Sigmoid colon (tissue), 7 donors: ENCODE measurements around the gene FOXJ1. TPM values are rescaled to one million over a fixed set of nuclear protein-coding genes. Genes with fewer than 3 reads are reported as not detected.

Experiments
- DNase-seq: peaks from one replicate; pipeline ENCODE4 v3.0.0-alpha.2; 2019
- H3K27ac ChIP-seq, 4 donors: fragments of 200-600 bp; sonication (generic); one replicate each; pipeline ENCODE4 v1.5.1; 2016 to 2019; ENCODE audit warnings: mild to moderate bottlenecking in 1 of 4
- H3K27me3 ChIP-seq, 3 donors: fragments of 200-600 bp; sonication (generic); one replicate each; pipeline ENCODE4 v1.5.1; 2019; ENCODE audit warnings: mild to moderate bottlenecking in 1 of 3
- H3K36me3 ChIP-seq, 4 donors: fragments of 200-600 bp; sonication (generic); one replicate each; pipeline ENCODE4 v1.5.1; 2016 to 2019
- H3K4me1 ChIP-seq, 4 donors: fragments of 200-600 bp; sonication (generic); one replicate each; pipeline ENCODE4 v1.5.1; 2017 to 2019
- H3K4me3 ChIP-seq, 4 donors: fragments of 200-600 bp; sonication (generic); one replicate each; pipeline ENCODE4 v1.5.1; 2017 to 2019; ENCODE audit warnings: mild to moderate bottlenecking in 2 of 4, moderate library complexity in 1 of 4
- H3K9me3 ChIP-seq, 4 donors: fragments of 200-600 bp in 3 of 4; sonication (generic) in 3 of 4; one replicate each; pipeline versions ENCODE4 v1.5.1 to v1.6.1; 2013 to 2019
- EP300 ChIP-seq, 4 donors: sonication (generic); formaldehyde crosslinking; IDR thresholded peaks; one replicate each; pipeline ENCODE4 v1.6.1; 2017; ENCODE audit warnings: antibody characterized with exemption in 4 of 4
- POLR2A ChIP-seq, 2 donors: fragments of 450-650 bp; IDR thresholded peaks; one replicate each; pipeline ENCODE4 v1.6.1; 2016; ENCODE audit warnings: antibody characterized with exemption in 2 of 2, mild to moderate bottlenecking in 2 of 2, moderate library complexity in 2 of 2
- POLR2AphosphoS5 ChIP-seq, 4 donors: sonication (generic); formaldehyde crosslinking; IDR thresholded peaks; one replicate each; pipeline ENCODE4 v1.6.1; 2017; ENCODE audit warnings: antibody characterized with exemption in 4 of 4
- WGBS, 2 donors: extraction: QIAGEN DNeasy Blood & Tissue Kit; methylation state at CpG; one replicate each; pipeline ENCODE4 v1.1.7; 2013; 5-methylcytosine and 5-hydroxymethylcytosine counted together
- intact Hi-C: fragments of 100-400 bp; cut with DNase I; formaldehyde crosslinking; loops from one replicate; pipeline ENCODE4 v1.15.1; 2023
- polyA plus RNA-seq, 3 donors: library from polyadenylated mRNA; stranded (reverse); fragments of 200-250 nt; gene quantifications; one replicate each; pipeline ENCODE4 v1.2.3, GENCODE V29; 2013
- total RNA-seq, 4 donors: library from RNA; depleted of rRNA; stranded (reverse); fragments of >200 nt; gene quantifications; one replicate each; pipeline ENCODE4 v1.1.0, GENCODE V29; 2016
- TF ChIP-seq, protein P1 (sequence below), 4 experiments: fragments of 450-650 bp in 3 of 4; fragments of 200-600 bp in 1 of 4; IDR thresholded peaks; one replicate each; pipeline ENCODE4 v1.5.1; 2016 to 2019; ENCODE audit warnings: antibody characterized with exemption in 4 of 4, mild to moderate bottlenecking in 3 of 4, moderate library complexity in 2 of 4
- donor health status: healthy with polysubstance abuse.
- donor health status: Bipolar disorder and iron deficiency.
- donor health status: healthy.

Gene FOXJ1
- total and polyA plus RNA-seq, 7 donors: 0.14 to 2.3 (median 0.42) TPM; not detected in 3

DNA sequence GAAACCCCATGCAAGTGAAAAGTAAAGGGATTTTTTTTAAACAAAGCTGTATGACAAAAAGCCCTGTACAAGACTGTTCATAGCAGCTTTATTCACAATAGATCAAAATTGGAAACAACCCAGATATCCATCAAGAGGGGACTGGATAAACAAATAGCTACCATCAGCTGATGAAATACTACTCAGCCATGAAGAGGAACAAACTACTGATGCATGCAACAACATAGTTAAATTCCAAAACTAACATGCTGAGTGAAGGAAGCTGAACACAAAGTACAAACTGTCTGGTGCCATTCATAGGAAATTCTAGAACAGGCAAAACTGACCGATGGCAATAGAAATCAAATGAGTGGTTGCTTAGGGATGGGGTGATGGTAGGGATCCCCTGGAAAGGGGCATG, 15.1 kb downstream of the FOXJ1 start:
- TF ChIP-seq POLR2AphosphoS5 (IDR thresholded peaks at IDR 0.05) (no peak), EP300 (IDR thresholded peaks at IDR 0.05) (no peak), POLR2A (IDR thresholded peaks at IDR 0.05) (no peak)
- TF ChIP-seq, protein P1, sequence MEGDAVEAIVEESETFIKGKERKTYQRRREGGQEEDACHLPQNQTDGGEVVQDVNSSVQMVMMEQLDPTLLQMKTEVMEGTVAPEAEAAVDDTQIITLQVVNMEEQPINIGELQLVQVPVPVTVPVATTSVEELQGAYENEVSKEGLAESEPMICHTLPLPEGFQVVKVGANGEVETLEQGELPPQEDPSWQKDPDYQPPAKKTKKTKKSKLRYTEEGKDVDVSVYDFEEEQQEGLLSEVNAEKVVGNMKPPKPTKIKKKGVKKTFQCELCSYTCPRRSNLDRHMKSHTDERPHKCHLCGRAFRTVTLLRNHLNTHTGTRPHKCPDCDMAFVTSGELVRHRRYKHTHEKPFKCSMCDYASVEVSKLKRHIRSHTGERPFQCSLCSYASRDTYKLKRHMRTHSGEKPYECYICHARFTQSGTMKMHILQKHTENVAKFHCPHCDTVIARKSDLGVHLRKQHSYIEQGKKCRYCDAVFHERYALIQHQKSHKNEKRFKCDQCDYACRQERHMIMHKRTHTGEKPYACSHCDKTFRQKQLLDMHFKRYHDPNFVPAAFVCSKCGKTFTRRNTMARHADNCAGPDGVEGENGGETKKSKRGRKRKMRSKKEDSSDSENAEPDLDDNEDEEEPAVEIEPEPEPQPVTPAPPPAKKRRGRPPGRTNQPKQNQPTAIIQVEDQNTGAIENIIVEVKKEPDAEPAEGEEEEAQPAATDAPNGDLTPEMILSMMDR (IDR thresholded peaks at IDR 0.05): no peak
- H3K27ac ChIP-seq: no peak overlapping the region
- H3K9me3 ChIP-seq: no peaks in the 10 kb centered on the region
- DNase-seq: no peak
- peaks cover 2 to 11% (median 10%) of the 10 kb centered on the region in 4 donors for H3K4me1 ChIP-seq
- H3K36me3 ChIP-seq: no peaks in the 10 kb centered on the region
- no peak overlapping the region for H3K4me3 ChIP-seq
- peaks cover 0 to 2% (median 0%) of the 10 kb centered on the region in 3 donors for H3K27me3 ChIP-seq
- 95 to 96% methylated on average over 1 of the region's 1 CpG for WGBS, 2 donors
- intact Hi-C loops: no loop called here

DNA sequence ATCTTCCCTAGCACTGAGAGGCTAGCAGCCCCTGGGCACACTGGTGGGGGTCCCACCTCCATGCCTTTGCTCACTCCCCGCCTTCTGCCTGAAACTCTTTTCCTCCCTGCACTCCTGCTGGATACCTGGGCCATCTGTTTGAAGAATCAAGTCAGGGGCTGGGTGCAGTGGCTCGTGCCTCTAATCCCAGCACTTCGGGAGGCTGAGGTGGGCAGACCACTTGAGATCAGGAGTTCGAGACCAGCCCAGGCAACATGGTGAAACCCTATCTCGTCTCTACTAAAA, 15.7 kb downstream of the FOXJ1 start:
- H3K4me3 ChIP-seq: no peak overlapping the region
- no peak for DNase-seq
- no peak overlapping the region for H3K27ac ChIP-seq
- H3K9me3 ChIP-seq: no peaks in the 10 kb centered on the region
- H3K4me1 ChIP-seq: peaks cover 2 to 11% (median 10%) of the 10 kb centered on the region in 4 donors
- intact Hi-C loops: no loop called here
- H3K36me3 ChIP-seq: no peaks in the 10 kb centered on the region
- WGBS, 2 donors: 92 to 93% methylated on average over 5 of the region's 5 CpGs
- TF ChIP-seq, protein P1 (IDR thresholded peaks at IDR 0.05): no peak
- TF ChIP-seq POLR2A (IDR thresholded peaks at IDR 0.05): no peak
- TF ChIP-seq EP300 (IDR thresholded peaks at IDR 0.05): no peak
- no peak for TF ChIP-seq POLR2AphosphoS5 (IDR thresholded peaks at IDR 0.05)
- H3K27me3 ChIP-seq: no peaks in the 10 kb centered on the region

DNA sequence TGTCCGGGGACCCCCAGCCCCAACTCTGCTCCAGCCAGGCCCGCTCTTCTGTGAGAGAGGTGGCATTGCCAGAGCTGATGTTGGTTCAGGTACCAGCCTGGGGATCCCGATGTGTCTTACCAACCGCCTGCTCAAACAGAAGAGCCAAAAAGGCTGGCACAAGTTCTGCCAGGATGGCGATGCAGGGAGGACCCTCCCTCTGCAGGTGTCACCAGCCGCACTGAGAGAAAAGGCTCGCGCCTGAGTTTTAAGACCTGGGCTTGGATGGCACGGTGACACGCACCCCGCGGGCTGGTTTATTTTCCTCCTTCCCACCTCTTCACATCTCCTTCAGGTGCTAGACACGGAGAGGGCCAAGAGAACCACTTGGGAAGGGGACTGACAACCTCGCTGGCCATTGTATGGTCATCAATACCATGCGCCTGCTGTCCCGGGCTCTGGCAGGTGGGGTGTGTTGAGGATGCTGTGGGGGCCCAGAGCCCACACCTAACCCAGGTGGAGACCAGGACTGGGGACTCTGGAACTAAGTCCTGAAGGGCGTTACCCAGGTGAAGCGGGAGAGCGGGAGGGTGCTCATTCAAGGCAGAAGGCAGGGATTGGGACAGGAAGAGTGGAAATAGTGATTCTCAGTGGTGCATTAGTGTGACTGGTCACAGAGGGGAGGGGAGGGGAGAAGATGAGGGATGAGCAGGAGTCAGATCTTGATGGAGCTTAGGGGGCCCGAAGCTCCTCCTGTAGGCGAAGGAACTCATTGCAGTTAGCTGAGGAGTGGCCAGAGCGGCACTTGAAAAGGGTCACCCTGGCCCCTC, 16.3 kb downstream of the FOXJ1 start:
- no peak overlapping the region for H3K27ac ChIP-seq
- no peaks in the 10 kb centered on the region for H3K9me3 ChIP-seq
- DNase-seq: peak; percentile 62
- TF ChIP-seq POLR2A (IDR thresholded peaks at IDR 0.05) (no peak), EP300 (IDR thresholded peaks at IDR 0.05) (no peak), POLR2AphosphoS5 (IDR thresholded peaks at IDR 0.05) (no peak)
- TF ChIP-seq, protein P1 (IDR thresholded peaks at IDR 0.05): no peak
- H3K4me1 ChIP-seq: peaks cover 2 to 11% (median 10%) of the 10 kb centered on the region in 4 donors
- H3K4me3 ChIP-seq: no peak overlapping the region
- H3K27me3 ChIP-seq: no peaks in the 10 kb centered on the region
- 90 to 92% methylated on average over 22 of the region's 22 CpGs for WGBS, 2 donors
- no peaks in the 10 kb centered on the region for H3K36me3 ChIP-seq
- intact Hi-C loops: no loop called here

DNA sequence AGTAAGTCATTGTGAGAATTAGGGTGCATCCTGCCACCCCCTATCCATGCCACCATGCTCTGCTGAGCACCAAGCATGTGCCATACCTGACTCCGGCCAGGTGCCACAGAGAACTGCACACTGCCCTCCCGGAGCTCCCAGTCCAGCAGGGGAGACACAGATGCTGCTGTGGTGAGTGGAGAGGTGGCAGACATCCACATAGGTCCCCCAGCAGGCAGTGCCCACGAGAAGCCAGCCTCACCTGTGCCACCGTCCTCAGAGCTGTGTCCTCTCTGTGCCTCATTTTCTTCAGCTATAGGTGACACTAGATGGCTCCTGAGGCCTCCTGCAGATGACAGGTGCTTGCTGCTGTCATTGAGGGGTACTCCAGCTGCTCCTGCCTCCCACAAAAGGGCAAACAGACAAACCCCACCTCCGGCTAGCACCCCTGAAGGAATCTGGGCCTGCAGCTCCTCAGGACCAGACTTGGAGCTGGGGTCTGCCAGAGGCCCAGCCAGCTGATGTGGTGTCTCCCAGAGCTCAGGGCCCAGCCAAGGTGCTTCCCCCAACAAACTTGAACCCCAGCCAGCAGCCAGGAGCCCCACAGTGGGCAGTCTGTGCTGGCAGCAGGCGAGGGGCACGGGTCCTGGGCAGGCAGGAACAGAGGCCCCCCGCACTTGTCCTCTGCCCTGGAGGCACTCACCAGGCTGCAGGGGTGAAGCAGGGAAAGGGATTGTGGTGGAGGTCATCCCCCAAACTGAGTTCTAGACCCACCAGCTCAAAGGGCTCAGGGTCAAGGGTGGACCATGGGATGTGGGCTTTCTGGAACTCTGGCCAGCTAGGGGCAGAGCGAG, 17.1 kb downstream of the FOXJ1 start:
- Histone ChIP-seq H3K4me1 (peaks cover 2 to 11% (median 10%) of the 10 kb centered on the region in 4 donors), H3K27ac (no peak overlapping the region), H3K36me3 (no peaks in the 10 kb centered on the region), H3K27me3 (no peaks in the 10 kb centered on the region), H3K4me3 (no peak overlapping the region), H3K9me3 (no peaks in the 10 kb centered on the region)
- TF ChIP-seq POLR2AphosphoS5 (IDR thresholded peaks at IDR 0.05): no peak
- TF ChIP-seq, protein P1 (IDR thresholded peaks at IDR 0.05): no peak
- no peak for TF ChIP-seq EP300 (IDR thresholded peaks at IDR 0.05)
- no peak for TF ChIP-seq POLR2A (IDR thresholded peaks at IDR 0.05)
- peak; percentile 60 for DNase-seq
- intact Hi-C loops: loop anchor here (2.0 kb wide), 1 partner anchor 31 kb away; no protein-coding TSS in a partner anchor
- WGBS, 2 donors: 77 to 78% methylated on average over 9 of the region's 9 CpGs
